GM18499 (cell line): ENCODE results near the gene DDX55.
"Not testable (repeated sequence)": the region's sequence is repeated elsewhere in the genome, so short reads cannot be mapped to it uniquely, and the experiment has no call there.

Source experiments
- ATAC-seq: cut with Tn5 transposase; IDR thresholded peaks from one replicate; pipeline ENCODE4 v1.9.1; 2021; ENCODE audit warnings: moderate number of reproducible peaks; ENCODE audit not compliant: insufficient read depth, unreplicated experiment

Gene DDX55, protein sequence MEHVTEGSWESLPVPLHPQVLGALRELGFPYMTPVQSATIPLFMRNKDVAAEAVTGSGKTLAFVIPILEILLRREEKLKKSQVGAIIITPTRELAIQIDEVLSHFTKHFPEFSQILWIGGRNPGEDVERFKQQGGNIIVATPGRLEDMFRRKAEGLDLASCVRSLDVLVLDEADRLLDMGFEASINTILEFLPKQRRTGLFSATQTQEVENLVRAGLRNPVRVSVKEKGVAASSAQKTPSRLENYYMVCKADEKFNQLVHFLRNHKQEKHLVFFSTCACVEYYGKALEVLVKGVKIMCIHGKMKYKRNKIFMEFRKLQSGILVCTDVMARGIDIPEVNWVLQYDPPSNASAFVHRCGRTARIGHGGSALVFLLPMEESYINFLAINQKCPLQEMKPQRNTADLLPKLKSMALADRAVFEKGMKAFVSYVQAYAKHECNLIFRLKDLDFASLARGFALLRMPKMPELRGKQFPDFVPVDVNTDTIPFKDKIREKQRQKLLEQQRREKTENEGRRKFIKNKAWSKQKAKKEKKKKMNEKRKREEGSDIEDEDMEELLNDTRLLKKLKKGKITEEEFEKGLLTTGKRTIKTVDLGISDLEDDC

GRCh38 chr12:123601602-123602489 is at the start of gene DDX55:
Gene DDX55, plus strand, starts transcription at chr12:123602099. Its CDS starts 50 bp downstream, at chr12:123602149.
- ATAC-seq: peak; percentile 62

GRCh38 chr12:123554136-123554535 is 47.8 kb upstream of the DDX55 start:
- ATAC-seq: not testable (repeated sequence)

DNA sequence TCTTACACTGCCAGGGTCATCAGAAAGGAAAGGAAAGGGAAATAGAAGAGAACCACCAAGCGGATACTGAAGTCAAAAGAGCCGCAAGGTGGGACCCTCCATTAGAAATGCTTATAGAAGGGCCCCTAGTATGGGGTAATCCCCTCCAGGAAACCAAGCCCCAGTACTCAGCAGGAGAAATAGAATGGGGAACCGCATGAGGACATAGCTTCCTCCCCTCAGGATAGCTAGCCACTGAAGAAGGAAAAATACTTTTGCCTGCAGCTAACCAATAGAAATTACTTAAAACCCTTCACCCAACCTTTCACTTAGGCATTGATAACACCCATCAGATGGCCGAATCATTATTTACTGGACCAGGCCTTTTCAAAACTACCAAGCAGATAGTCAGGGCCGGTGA is 47.1 kb upstream of the DDX55 start:
- ATAC-seq: not testable (repeated sequence)

GRCh38 chr12:123558487-123558886 is 43.4 kb upstream of the DDX55 start:
- not testable (repeated sequence) for ATAC-seq

GRCh38 chr12:123559468-123559867 is 42.4 kb upstream of the DDX55 start:
- no peak for ATAC-seq

DNA sequence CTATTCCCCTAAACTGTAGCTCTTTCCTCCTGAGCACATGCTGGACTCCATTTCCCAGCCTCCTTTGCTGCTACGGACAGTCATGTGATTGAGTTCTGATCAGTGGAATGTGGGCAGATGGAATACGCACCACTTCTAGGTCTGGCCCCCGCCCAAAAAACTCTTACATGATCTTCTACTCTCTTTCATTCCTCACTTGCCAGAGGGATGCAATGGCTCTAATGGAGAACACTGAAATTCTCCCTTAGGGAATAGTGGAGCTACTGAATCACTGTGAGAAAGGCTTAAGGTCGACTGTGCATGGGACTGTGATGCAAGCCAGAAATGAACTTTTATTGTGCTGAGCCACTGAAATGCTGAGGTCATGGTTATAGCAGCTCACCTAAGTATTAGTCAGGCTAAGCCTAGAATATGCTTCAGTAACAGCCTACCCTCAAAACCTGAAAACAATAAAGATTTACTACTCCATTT is 30.5 kb upstream of the DDX55 start:
- no peak for ATAC-seq

- no peak for ATAC-seq
These were observed 29.5 kb upstream of the DDX55 start for GRCh38 chr12:123572391-123572790.

DNA sequence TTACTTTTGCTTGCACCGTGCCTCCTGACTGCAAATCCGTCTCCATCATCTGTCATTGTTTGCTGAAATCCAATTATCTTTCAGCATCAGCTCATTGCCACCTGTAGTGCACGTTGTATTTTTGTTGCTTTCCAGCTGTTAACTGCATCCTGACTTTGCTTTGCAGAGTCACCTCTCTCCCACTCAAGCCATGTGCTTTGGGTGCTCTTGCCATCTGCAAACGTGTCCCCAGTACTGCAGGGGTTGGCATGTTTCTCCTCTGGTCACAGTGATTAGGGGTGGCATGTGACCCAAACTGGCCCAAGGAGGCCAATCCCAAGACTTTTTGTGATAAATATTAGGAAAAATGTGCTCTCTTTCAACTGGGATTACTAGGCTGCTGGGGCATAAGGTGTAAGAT is 28.0 kb upstream of the DDX55 start:
- no peak for ATAC-seq

- ATAC-seq: no peak
These were observed 25.3 kb upstream of the DDX55 start for GRCh38 chr12:123576611-123577010.

DNA sequence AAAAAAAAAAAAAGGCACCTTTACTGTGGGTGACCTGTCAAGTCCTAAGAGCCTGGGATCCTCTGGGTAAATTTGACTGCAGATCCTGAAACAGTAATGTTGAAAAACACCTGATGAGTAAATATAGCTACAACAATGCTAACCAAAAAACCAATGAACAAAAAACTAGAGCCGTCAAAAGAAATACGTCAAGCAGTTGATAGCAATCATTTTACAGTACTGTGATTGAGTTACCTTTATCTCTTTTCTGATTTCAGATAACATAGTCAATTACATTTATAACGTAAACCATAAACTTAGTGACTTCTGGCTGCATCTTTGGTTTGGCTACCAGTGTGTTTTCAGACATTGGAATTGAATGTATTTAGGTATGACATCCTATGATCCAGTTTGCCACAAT is 23.7 kb upstream of the DDX55 start:
- ATAC-seq: no peak

- ATAC-seq: not testable (repeated sequence)
These were observed 23.1 kb upstream of the DDX55 start for GRCh38 chr12:123578829-123579228.

GRCh38 chr12:123580772-123581171 is 21.1 kb upstream of the DDX55 start:
- no peak for ATAC-seq

GRCh38 chr12:123591702-123592481 is 10.0 kb upstream of the DDX55 start:
- no peak for ATAC-seq

DNA sequence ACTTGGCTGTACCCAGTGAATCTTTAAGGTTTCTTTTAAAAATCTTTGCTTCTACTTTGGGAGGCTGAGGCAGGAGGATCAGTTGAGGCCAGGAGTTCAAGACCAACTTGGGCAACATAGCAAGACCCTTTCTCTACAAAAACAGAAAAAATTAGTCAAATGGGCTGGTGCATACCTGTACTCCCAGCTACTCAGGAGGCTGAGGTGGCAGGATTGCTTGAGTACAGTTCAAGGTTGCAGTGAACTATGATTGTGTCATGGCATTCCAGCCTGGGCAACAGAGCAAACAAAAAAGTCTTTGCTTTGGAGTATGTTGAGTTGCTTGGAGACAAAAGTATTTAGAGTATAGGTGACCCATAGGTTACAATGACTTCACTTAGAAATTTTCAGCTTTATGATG is 6.2 kb upstream of the DDX55 start:
- no peak for ATAC-seq

GRCh38 chr12:123597100-123597499 is 4.8 kb upstream of the DDX55 start:
- no peak for ATAC-seq

DNA sequence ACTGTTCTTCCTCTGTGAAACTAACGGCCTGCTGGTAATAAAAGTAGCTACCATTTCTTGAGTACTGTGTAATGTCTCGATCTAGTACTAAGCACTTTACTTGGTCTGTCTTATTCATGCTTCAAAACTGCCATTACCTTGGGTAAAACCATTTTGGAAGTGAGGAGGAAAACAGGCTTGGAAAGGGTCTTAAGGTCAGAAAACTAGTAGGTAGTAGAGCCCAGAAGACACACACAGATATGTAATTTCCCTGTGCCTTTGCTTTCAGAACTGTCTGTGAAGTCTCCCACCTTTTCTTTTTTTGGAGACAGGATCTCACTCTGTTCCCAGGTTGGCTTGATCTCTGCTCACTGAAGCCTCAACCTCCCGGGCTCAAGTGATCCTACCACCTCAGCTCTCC is 3.4 kb upstream of the DDX55 start:
- no peak for ATAC-seq

DNA sequence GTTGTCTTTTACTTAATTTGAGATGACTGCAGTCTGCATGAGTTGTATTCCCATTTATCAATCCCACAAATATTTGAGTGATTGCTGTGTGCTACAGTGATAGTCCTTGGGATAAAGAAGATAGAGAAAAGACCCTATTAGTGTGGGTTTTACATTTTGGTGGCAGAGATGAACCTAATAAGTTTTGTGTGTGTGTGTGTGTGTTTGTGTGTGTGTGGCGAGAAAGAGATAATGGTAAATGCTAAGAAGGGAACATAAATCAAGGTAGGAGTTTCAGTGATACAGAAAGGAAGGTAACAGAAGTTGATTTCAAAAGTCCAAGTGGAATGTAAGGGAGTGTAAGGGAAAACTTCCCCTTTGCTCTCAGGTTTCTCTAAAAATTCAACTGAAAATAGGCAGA is 2.6 kb upstream of the DDX55 start:
- no peak for ATAC-seq

GRCh38 chr12:123599721-123600120 is 2.2 kb upstream of the DDX55 start:
- no peak for ATAC-seq

DNA sequence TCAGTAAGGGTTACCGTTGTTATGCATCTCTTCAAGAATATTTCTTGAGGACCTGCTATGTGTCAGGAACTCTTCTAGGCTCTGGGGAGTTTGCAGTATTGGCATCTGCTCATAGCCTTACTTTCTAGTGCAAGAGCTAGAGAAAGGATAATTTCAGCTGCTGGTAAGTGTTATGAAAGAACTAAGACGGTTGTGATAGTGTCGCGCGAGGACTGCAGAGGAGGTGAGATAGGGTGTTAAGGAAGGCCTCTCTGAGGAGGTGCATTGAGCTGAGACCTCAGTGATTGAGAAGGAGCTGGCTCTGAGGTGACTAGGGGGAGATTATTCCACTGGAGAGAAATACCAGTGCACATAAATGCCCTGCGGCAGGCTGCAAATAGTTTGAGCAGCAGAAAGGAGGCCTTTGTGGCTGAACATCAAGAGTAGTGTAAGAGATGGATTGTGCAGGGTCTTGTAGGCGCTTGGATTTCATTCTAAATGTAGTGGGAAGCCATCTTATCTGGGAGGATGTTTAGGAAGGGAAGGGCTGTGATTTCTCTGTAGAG is 824 bp downstream of the DDX55 start:
- no peak for ATAC-seq

DNA sequence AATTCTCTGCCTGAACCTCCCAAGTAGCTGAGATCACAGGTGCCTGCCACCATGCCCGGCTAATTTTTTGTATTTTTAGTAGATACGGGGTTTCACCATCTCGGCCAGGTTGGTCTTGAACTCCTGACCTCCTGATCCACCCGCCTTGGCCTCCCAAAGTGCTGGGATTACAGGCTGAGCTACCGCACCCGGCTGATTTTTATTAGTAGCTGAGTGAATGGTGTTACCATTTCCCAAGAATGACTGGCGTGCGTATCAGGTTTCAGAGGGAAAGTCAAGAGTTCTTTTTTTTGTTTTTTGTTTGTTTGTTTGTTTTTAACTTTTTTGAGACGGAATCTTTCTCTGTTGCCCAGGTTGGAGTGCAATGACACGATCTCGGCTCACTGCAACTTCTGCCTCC is 1.6 kb downstream of the DDX55 start:
- not testable (repeated sequence) for ATAC-seq
